ENCODE results near the gene AKAP13. TPM values are rescaled to one million over a fixed set of nuclear protein-coding genes. Genes with fewer than 3 reads are reported as not detected.
"Not testable (repeated sequence)": the region's sequence is repeated elsewhere in the genome, so short reads cannot be mapped to it uniquely, and the experiment has no call there.

The AKAP13 gene
- total RNA-seq, 2 donors from 2014 or later, result 228 to 273 TPM

DNA sequence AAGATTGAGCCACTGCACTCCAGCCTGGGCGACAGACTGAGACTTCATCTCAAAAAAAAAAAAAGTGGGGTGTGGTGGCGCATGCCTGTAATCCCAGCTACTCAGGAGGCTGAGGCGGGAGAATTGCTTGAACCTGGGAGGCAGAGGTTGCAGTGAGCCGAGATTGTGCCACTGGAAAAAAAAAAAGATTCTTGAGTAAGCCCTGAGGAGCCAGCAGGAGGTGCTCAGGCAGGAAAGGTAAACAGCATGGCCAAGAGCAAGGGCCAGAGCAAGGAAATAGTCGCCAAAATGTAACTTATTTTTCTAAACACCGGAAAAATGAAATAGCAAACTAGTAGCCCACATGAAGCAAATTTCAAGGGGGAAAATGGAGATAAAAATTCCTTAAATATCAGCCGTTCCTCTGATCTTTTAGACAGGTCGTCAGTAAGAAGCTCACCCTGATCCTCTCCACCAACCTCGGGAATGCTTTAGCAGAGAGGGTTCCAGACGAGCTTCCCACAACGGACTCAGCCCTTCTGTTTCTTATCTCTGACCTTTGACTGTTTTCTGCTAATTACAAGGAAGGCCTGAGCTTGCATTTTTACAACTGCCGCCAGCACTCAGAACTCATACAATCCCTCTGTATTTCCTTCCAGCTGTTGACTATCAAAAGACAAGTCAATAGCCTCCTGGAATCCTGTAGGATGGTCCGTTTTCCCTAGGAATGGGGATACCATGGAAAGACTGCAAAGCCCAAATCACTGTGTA is 45.0 kb upstream of the AKAP13 start:
- Histone ChIP-seq H3K4me3 (no peak overlapping the region), H3K36me3 (no peaks in the 10 kb centered on the region), H3K27me3 (replicated peaks; ENCODE audit: insufficient read depth) (no peaks in the 10 kb centered on the region), H3K9me3 (no peaks in the 10 kb centered on the region), H3K4me1 (ENCODE audit: control insufficient read depth in 1 of 2, low read depth in 2 of 2) (peaks cover 12 to 21% of the 10 kb centered on the region in 2 donors), H3K27ac (no peak overlapping the region)
- TF ChIP-seq, protein P1, sequence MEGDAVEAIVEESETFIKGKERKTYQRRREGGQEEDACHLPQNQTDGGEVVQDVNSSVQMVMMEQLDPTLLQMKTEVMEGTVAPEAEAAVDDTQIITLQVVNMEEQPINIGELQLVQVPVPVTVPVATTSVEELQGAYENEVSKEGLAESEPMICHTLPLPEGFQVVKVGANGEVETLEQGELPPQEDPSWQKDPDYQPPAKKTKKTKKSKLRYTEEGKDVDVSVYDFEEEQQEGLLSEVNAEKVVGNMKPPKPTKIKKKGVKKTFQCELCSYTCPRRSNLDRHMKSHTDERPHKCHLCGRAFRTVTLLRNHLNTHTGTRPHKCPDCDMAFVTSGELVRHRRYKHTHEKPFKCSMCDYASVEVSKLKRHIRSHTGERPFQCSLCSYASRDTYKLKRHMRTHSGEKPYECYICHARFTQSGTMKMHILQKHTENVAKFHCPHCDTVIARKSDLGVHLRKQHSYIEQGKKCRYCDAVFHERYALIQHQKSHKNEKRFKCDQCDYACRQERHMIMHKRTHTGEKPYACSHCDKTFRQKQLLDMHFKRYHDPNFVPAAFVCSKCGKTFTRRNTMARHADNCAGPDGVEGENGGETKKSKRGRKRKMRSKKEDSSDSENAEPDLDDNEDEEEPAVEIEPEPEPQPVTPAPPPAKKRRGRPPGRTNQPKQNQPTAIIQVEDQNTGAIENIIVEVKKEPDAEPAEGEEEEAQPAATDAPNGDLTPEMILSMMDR (IDR thresholded peaks at IDR 0.05), result no peak
- ATAC-seq (ENCODE audit: insufficient number of reproducible peaks, low FRiP score, low read depth) (no peak), DNase-seq (ENCODE audit: low spot score) (no peak)

- TF ChIP-seq, protein P1 (IDR thresholded peaks at IDR 0.05), result no peak
- ATAC-seq (ENCODE audit: insufficient number of reproducible peaks, low FRiP score, low read depth) (no peak), DNase-seq (ENCODE audit: low spot score) (no peak)
- H3K9me3 ChIP-seq, result no peaks in the 10 kb centered on the region
- no peaks in the 10 kb centered on the region for H3K36me3 ChIP-seq
- H3K4me1 ChIP-seq (ENCODE audit: control insufficient read depth in 1 of 2, low read depth in 2 of 2), result peaks cover 0 to 6% of the 10 kb centered on the region in 2 donors
- no peaks in the 10 kb centered on the region for H3K27me3 ChIP-seq (replicated peaks; ENCODE audit: insufficient read depth)
- H3K4me3 ChIP-seq, result no peak overlapping the region
- H3K27ac ChIP-seq, result no peak overlapping the region
Observed at GRCh38 chr15:85336880-85337279, 43.5 kb upstream of the AKAP13 start.

- Histone ChIP-seq H3K36me3 (no peaks in the 10 kb centered on the region), H3K4me3 (no peak overlapping the region), H3K27ac (no peak overlapping the region), H3K4me1 (ENCODE audit: control insufficient read depth in 1 of 2, low read depth in 2 of 2) (peaks cover 0 to 6% of the 10 kb centered on the region in 2 donors), H3K27me3 (replicated peaks; ENCODE audit: insufficient read depth) (no peaks in the 10 kb centered on the region), H3K9me3 (no peaks in the 10 kb centered on the region)
- TF ChIP-seq, protein P1 (IDR thresholded peaks at IDR 0.05), result no peak
- ATAC-seq (ENCODE audit: insufficient number of reproducible peaks, low FRiP score, low read depth) (no peak), DNase-seq (ENCODE audit: low spot score) (no peak)
Observed at GRCh38 chr15:85337425-85338074, 42.9 kb upstream of the AKAP13 start.

- DNase-seq (ENCODE audit: low spot score) (no peak), ATAC-seq (ENCODE audit: insufficient number of reproducible peaks, low FRiP score, low read depth) (no peak)
- TF ChIP-seq, protein P1 (IDR thresholded peaks at IDR 0.05), result no peak
- Histone ChIP-seq H3K27me3 (replicated peaks; ENCODE audit: insufficient read depth) (no peaks in the 10 kb centered on the region), H3K36me3 (no peaks in the 10 kb centered on the region), H3K4me1 (ENCODE audit: control insufficient read depth in 1 of 2, low read depth in 2 of 2) (peaks cover 0 to 14% of the 10 kb centered on the region in 2 donors), H3K4me3 (no peak overlapping the region), H3K27ac (no peak overlapping the region), H3K9me3 (no peaks in the 10 kb centered on the region)
Observed at GRCh38 chr15:85340321-85340665, 40.1 kb upstream of the AKAP13 start.

- Histone ChIP-seq H3K4me1 (ENCODE audit: control insufficient read depth in 1 of 2, low read depth in 2 of 2) (peaks cover 0 to 14% of the 10 kb centered on the region in 2 donors), H3K27me3 (replicated peaks; ENCODE audit: insufficient read depth) (no peaks in the 10 kb centered on the region), H3K9me3 (no peaks in the 10 kb centered on the region), H3K27ac (no peak overlapping the region), H3K4me3 (no peak overlapping the region), H3K36me3 (no peaks in the 10 kb centered on the region)
- DNase-seq (ENCODE audit: low spot score) (no peak), ATAC-seq (ENCODE audit: insufficient number of reproducible peaks, low FRiP score, low read depth) (no peak)
- TF ChIP-seq, protein P1 (IDR thresholded peaks at IDR 0.05), result no peak
Observed at GRCh38 chr15:85340852-85341251, 39.6 kb upstream of the AKAP13 start.

GRCh38 chr15:85342163-85342562 is 38.2 kb upstream of the AKAP13 start:
- H3K27ac ChIP-seq; H3K9me3 ChIP-seq; DNase-seq (ENCODE audit: low spot score); H3K27me3 ChIP-seq (replicated peaks; ENCODE audit: insufficient read depth); ATAC-seq (ENCODE audit: insufficient number of reproducible peaks, low FRiP score, low read depth); H3K36me3 ChIP-seq; H3K4me3 ChIP-seq: not testable (repeated sequence)
- H3K4me1 ChIP-seq (ENCODE audit: control insufficient read depth in 1 of 2, low read depth in 2 of 2), result peaks cover 0 to 11% of the 10 kb centered on the region in 2 donors

DNA sequence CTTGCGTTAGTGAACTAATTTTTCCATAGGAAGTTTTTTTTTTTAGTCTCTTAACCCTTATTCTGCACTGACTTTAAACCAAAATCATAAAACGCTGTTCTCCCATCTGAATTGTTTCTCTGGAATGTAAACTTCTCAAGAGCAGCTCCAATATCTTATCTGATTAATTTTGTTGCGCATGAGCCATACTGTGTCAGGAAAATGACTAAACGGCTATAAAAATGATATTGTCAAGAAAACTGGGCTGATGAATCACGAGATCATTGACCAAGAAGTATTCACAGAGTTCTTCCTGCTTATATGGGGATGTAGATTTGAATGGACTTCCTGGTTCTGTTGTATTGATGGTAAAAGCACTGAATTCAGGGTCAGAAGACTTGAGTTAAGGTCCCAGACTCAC is 37.0 kb upstream of the AKAP13 start:
- not testable (repeated sequence) for H3K4me3 ChIP-seq; DNase-seq (ENCODE audit: low spot score); H3K36me3 ChIP-seq; H3K27me3 ChIP-seq (replicated peaks; ENCODE audit: insufficient read depth); ATAC-seq (ENCODE audit: insufficient number of reproducible peaks, low FRiP score, low read depth); H3K9me3 ChIP-seq; H3K4me1 ChIP-seq (ENCODE audit: control insufficient read depth in 1 of 2, low read depth in 2 of 2)
- peak overlapping the region in 1 of 2 donors; percentile 21 for H3K27ac ChIP-seq

DNA sequence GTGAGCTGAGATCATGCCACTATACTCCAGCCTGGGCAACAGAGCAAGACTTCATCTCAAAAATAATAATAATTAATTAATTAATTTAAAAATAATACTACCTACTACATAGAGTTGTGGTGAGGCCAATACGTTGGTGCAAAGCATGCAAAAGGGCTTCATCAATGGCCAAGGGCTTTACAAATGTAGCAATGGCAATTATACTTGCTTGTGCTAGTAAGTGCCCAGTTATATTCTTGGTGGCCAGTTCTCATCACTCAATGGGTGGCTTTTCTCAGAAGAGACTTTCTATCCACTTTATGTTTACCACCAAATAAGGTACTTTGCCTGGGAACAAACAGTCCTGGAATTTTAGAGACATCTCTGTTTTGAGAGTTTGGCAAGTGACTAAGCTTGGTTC is 36.2 kb upstream of the AKAP13 start:
- H3K4me1 ChIP-seq (ENCODE audit: control insufficient read depth in 1 of 2, low read depth in 2 of 2); DNase-seq (ENCODE audit: low spot score); ATAC-seq (ENCODE audit: insufficient number of reproducible peaks, low FRiP score, low read depth); H3K27me3 ChIP-seq (replicated peaks; ENCODE audit: insufficient read depth); H3K9me3 ChIP-seq; H3K36me3 ChIP-seq; H3K4me3 ChIP-seq: not testable (repeated sequence)
- H3K27ac ChIP-seq, result peak overlapping the region in 1 of 2 donors; percentile 52

Data from thoracic aorta (tissue), 2 donors.